ENCODE measurements around the gene LMCD1. TPM values are rescaled to one million over a fixed set of nuclear protein-coding genes. Genes with fewer than 3 reads are reported as not detected.

Gene LMCD1
- total RNA-seq, 1 experiment from 2014 or later: 23.9 TPM

GRCh38 chr3:8488877-8489276, 12.7 kb upstream of the LMCD1 start:
- no peak for DNase-seq
- Mint-ChIP-seq H3K27ac (ENCODE audit: unreplicated experiment) (peak overlapping the region; percentile 56), H3K4me1 (ENCODE audit: low read depth, unreplicated experiment) (peaks cover 61% of the 10 kb centered on the region), H3K9me3 (ENCODE audit: unreplicated experiment) (peaks cover 17% of the 10 kb centered on the region), H3K4me3 (ENCODE audit: unreplicated experiment) (no peak overlapping the region), H3K36me3 (ENCODE audit: insufficient read depth, unreplicated experiment) (peaks cover 6% of the 10 kb centered on the region), H3K27me3 (ENCODE audit: insufficient read depth, unreplicated experiment) (no peaks in the 10 kb centered on the region)
- ChIA-PET POLR2A (interaction anchor here (1.0 kb wide), 1 partner anchor 13 kb away, joined by 3 read pairs; the partner anchor contains the start of gene LMCD1), CTCF (interaction anchor here (1.6 kb wide), 1 partner anchor 12 kb away, joined by 8 read pairs; the partner anchor contains the start of gene LMCD1)
- TF ChIP-seq CTCF (IDR thresholded peaks at IDR 0.05; ENCODE audit: insufficient read depth in 1 of 2, low read depth in 1 of 2, low read length in 1 of 2, severe bottlenecking in 1 of 2, unreplicated experiment in 1 of 2): no peak
- no TSS peak for BruUV-seq (replicated peaks)
- Histone ChIP-seq H3K9me3 (no peaks in the 10 kb centered on the region), H3K4me1 (peaks cover 79% of the 10 kb centered on the region), H3K4me3 (ENCODE audit: low read depth, low read length) (no peak overlapping the region), H3K36me3 (ENCODE audit: control insufficient read depth, insufficient read depth, low read length) (no peaks in the 10 kb centered on the region), H3K27me3 (replicated peaks; ENCODE audit: control insufficient read depth, insufficient read depth, low read length) (no peaks in the 10 kb centered on the region)
- intact Hi-C loops (cut with micrococcal nuclease; ENCODE audit: unreplicated experiment): loop anchor here (5.0 kb wide), 1 partner anchor 168 kb away; no protein-coding TSS in a partner anchor

DNA sequence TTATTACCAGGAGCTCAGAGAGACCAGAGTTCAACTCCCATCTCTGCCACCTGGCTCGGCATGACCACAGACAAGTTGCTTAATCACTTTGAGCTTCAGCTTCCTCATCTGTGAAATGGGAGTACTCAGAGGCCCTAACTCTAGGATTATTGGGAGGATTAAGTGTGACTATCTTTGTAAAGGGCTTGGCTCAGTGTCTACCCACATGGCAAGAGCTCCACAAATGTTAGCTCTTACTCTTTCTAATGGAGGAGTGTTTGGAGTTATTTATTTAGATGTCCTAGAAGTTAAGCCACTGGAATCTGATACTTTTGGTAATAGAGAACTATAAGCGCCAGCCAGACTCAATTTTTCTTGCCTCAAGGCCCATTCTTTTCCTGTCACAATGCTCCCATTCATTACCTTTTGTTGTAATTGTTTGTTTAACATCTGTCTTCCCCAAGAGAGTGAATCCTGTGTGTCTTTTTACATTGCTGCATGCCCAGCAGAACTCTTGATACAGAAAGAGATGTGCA, 12.3 kb upstream of the LMCD1 start:
- POLR2A ChIA-PET: interaction anchor here (1.0 to 1.6 kb wide), 2 partner anchors 12 kb away, joined by 3 to 14 read pairs; partner anchors contain the start of gene LMCD1
- Histone ChIP-seq H3K9me3 (no peaks in the 10 kb centered on the region), H3K4me1 (peaks cover 83% of the 10 kb centered on the region), H3K4me3 (ENCODE audit: low read depth, low read length) (no peak overlapping the region), H3K27me3 (replicated peaks; ENCODE audit: control insufficient read depth, insufficient read depth, low read length) (no peaks in the 10 kb centered on the region), H3K36me3 (ENCODE audit: control insufficient read depth, insufficient read depth, low read length) (no peaks in the 10 kb centered on the region)
- Mint-ChIP-seq H3K27me3 (ENCODE audit: insufficient read depth, unreplicated experiment) (no peaks in the 10 kb centered on the region), H3K36me3 (ENCODE audit: insufficient read depth, unreplicated experiment) (peaks cover 6% of the 10 kb centered on the region), H3K9me3 (ENCODE audit: unreplicated experiment) (peaks cover 12% of the 10 kb centered on the region), H3K27ac (ENCODE audit: unreplicated experiment) (no peak overlapping the region), H3K4me1 (ENCODE audit: low read depth, unreplicated experiment) (peaks cover 61% of the 10 kb centered on the region), H3K4me3 (ENCODE audit: unreplicated experiment) (no peak overlapping the region)
- no peak for DNase-seq
- intact Hi-C loops (cut with micrococcal nuclease; ENCODE audit: unreplicated experiment): loop anchor here (5.0 kb wide), 1 partner anchor 168 kb away; no protein-coding TSS in a partner anchor
- no TSS peak for BruUV-seq (replicated peaks)
- CTCF ChIA-PET: interaction anchor here (1.6 kb wide), 1 partner anchor 12 kb away, joined by 8 read pairs; the partner anchor contains the start of gene LMCD1
- TF ChIP-seq CTCF (IDR thresholded peaks at IDR 0.05; ENCODE audit: insufficient read depth in 1 of 2, low read depth in 1 of 2, low read length in 1 of 2, severe bottlenecking in 1 of 2, unreplicated experiment in 1 of 2): no peak

GRCh38 chr3:8490079-8490552, 11.5 kb upstream of the LMCD1 start:
- no peak overlapping the region for H3K4me3 Mint-ChIP-seq (ENCODE audit: unreplicated experiment)
- no peak overlapping the region for H3K27ac Mint-ChIP-seq (ENCODE audit: unreplicated experiment)
- intact Hi-C loops (cut with micrococcal nuclease; ENCODE audit: unreplicated experiment): no loop called here

More at GRCh38 chr3:8490079-8490552, 11.5 kb upstream of the LMCD1 start:
- H3K9me3 ChIP-seq: no peaks in the 10 kb centered on the region
- no peaks in the 10 kb centered on the region for H3K36me3 ChIP-seq (ENCODE audit: control insufficient read depth, insufficient read depth, low read length)
- H3K4me1 ChIP-seq: peaks cover 82% of the 10 kb centered on the region
- DNase-seq: peak; percentile 37 to 52
- CTCF ChIA-PET: interaction anchor here (1.6 kb wide), 1 partner anchor 11 kb away, joined by 8 read pairs; the partner anchor contains the start of gene LMCD1
- no peak overlapping the region for H3K4me3 ChIP-seq (ENCODE audit: low read depth, low read length)
- peaks cover 6% of the 10 kb centered on the region for H3K36me3 Mint-ChIP-seq (ENCODE audit: insufficient read depth, unreplicated experiment)
- H3K27me3 Mint-ChIP-seq (ENCODE audit: insufficient read depth, unreplicated experiment): no peaks in the 10 kb centered on the region
- BruUV-seq (replicated peaks): no TSS peak
- H3K4me1 Mint-ChIP-seq (ENCODE audit: low read depth, unreplicated experiment): peaks cover 54% of the 10 kb centered on the region
- POLR2A ChIA-PET: interaction anchor here (0.6 to 1.6 kb wide), 2 partner anchors 9 to 11 kb away, joined by 3 to 14 read pairs; partner anchors contain the start of gene LMCD1
- no peaks in the 10 kb centered on the region for H3K27me3 ChIP-seq (replicated peaks; ENCODE audit: control insufficient read depth, insufficient read depth, low read length)
- no peak for TF ChIP-seq CTCF (IDR thresholded peaks at IDR 0.05; ENCODE audit: insufficient read depth in 1 of 2, low read depth in 1 of 2, low read length in 1 of 2, severe bottlenecking in 1 of 2, unreplicated experiment in 1 of 2)
- peaks cover 4% of the 10 kb centered on the region for H3K9me3 Mint-ChIP-seq (ENCODE audit: unreplicated experiment)
